Omental fat pad (tissue), 4 donors: Measurements from ENCODE around the gene CAGE1. TPM values are rescaled to one million over a fixed set of nuclear protein-coding genes. Genes with fewer than 3 reads are reported as not detected.
A peak's percentile ranks its signal among the peaks of the same experiment; 100 is the strongest.
"Not testable (repeated sequence)": the region's sequence is repeated elsewhere in the genome, so short reads cannot be mapped to it uniquely, and the experiment has no call there.

Experiments
- ATAC-seq: fragments of 150-250 bp; one replicate; pipeline ENCODE4 v1.9.1; 2016; ENCODE audit warnings: mild to moderate bottlenecking, moderate library complexity; ENCODE audit not compliant: low FRiP score
- DNase-seq: peaks from one replicate; pipeline ENCODE4 v3.0.0-alpha.2; 2019; ENCODE audit warnings: low spot score
- total RNA-seq, 4 donors: library from RNA; depleted of rRNA; stranded (reverse); fragments of >200 nt; gene quantifications; one replicate each; pipeline ENCODE4 v1.1.0, GENCODE V29; 2016
- TF ChIP-seq, protein P1 (sequence below), 3 donors: fragments of 450-650 bp; IDR thresholded peaks; one replicate each; pipeline ENCODE4 v1.5.1; 2016 to 2017; ENCODE audit warnings: antibody characterized with exemption in 3 of 3, mild to moderate bottlenecking in 3 of 3, moderate library complexity in 2 of 3

The CAGE1 gene
- total RNA-seq, 4 donors from 2014 or later: not detected

DNA sequence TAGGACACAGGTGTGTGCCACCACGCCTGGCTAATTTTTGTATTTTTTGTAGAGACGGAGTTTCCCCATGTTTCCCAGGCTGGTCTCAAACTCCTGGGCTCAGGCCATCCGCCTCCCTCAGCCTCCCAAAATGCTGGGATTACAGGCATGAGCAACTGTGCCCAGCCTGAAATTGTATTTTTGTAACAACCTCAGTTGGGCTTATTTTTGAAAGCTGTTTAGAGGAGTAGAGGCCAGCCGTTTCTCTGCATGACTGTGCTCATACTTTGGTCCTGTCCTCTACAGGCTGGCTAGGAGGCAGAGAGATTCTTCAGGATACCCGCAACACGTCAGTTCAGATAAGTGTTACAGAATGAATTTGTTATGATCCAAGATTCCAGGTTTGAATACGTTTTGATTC lies 22.1 kb downstream of the CAGE1 start:
- TF ChIP-seq, protein P1, sequence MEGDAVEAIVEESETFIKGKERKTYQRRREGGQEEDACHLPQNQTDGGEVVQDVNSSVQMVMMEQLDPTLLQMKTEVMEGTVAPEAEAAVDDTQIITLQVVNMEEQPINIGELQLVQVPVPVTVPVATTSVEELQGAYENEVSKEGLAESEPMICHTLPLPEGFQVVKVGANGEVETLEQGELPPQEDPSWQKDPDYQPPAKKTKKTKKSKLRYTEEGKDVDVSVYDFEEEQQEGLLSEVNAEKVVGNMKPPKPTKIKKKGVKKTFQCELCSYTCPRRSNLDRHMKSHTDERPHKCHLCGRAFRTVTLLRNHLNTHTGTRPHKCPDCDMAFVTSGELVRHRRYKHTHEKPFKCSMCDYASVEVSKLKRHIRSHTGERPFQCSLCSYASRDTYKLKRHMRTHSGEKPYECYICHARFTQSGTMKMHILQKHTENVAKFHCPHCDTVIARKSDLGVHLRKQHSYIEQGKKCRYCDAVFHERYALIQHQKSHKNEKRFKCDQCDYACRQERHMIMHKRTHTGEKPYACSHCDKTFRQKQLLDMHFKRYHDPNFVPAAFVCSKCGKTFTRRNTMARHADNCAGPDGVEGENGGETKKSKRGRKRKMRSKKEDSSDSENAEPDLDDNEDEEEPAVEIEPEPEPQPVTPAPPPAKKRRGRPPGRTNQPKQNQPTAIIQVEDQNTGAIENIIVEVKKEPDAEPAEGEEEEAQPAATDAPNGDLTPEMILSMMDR (IDR thresholded peaks at IDR 0.05): no peak
- ATAC-seq (no peak), DNase-seq (no peak)

DNA sequence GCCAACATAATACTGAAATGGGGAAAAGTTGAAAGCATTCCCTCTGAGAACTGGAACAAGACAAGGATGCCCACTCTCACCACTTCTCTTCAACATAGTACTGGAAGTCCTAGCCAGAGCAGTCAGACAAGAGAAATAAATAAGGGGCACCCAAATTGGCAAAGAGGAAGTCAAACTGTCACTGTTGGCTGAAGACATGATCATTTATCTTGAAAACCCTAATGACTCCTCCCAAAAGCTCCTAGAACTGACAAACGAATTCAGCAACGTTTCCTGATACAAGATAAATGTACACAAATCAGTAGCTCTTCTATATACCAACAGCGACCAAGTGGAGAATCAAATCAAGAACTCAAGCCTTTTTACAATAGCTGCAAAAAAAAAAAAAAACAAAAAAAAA lies 37.6 kb downstream of the CAGE1 start:
- DNase-seq, ATAC-seq: not testable (repeated sequence)

DNA sequence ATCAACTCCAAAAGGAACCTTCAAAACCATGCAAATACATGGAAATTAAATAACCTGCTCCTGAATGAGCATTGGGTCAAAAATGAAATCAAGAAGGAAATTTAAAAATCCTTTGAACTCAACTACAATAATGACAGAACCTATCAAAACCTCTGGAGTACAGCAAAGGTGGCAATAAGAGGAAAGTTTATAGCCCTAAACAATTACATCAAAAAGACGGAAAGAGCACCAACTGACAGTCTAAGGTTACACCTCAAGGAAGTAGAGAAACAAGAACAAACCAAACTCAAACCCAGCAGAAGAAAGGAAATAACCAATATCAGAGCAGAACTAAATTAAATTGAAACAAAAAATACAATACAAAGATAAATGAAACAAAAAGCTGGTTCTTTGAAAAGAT lies 39.0 kb downstream of the CAGE1 start:
- not testable (repeated sequence) for ATAC-seq, DNase-seq

DNA sequence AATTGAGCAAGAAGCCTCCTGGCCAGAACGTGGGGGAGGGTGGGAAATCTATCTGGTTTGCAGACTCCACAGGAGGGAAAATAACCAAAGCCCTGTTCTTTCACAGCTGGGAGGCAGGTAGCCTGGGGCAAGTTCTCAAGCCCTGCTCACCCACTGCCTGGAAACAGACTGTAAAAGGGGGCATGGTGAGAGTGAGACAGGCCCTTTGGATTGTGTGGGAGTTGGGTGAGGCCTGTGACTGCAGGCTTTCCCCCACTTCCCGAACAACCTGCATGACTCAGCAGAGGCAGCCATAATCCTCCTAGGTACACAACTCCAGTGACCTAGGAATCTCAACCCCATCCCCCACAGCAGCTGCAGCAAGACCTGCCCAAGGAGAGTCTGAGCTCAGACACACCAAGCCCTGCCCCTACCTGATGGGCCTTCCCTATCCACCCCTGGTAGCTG lies 42.0 kb downstream of the CAGE1 start:
- not testable (repeated sequence) for ATAC-seq, DNase-seq

DNA sequence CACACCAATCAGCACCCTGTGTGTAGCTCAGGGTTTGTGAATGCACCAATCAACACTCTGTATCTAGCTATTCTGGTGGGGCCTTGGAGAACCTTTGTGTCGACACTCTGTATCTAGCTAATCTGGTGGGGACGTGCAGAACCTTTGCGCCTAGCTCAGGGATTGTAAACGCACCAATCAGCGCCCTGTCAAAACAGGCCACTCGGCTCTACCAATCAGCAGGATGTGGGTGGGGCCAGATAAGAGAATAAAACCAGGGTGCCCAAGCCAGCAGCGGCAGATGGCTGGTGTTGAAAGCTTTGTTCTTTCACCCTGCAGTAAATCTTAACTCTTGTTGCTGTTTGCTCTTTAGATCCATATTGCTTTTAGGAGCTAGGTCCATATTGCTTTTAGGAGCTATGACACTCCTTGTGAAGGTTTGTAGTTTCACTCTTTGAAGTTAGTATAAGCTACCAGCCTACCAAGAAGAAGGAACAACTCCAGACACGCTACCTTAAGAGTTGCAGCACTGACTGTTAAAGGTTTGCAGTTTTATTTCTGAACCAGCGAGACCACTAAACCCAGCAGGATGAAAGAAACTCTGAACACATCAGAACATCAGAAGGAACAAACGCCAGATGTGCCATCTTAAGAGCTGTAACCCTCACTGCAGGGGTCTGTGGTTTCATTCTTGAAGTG lies 44.6 kb downstream of the CAGE1 start:
- ATAC-seq, DNase-seq: not testable (repeated sequence)

DNA sequence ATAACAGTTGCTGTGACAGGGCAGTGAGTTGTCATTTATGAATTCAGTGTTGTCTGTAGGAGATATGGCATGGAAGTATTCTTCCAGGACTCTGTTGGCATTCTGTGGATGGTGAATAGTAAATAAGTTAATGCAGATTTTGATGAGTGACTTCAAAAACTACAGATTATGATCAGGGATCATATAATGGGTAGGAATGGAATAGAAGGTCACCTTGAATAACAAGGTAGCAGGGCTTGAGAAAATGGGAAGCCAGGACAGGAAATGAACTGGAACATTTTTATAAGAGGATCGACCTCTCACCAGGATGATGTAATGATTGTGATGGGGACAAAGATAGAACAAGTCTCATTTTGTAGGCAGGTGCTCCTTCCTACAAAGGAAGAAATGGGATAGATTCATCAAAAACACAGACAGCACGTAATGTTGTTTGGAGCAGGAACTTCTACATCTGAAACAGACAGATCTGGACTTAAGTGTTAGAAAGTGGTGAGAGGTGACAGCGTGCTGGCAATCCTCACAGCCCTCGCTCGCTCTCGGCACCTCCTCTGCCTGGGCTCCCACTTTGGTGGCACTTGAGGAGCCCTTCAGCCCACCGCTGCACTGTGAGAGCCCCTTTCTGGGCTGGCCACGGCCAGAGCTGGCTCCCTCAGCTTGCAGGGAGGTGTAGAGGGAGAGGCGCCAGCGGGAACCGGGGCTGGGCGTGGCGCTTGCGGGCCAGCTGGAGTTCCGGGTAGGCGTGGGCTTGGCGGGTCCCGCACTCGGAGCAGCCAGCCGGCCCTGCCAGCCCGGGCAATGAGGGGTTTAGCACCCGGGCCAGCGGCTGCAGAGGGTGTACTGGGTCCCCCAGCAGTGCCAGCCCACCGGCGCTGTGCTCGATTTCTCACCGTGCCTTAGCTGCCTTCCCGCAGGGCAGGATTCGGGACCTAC lies 45.7 kb downstream of the CAGE1 start:
- TF ChIP-seq, protein P1 (IDR thresholded peaks at IDR 0.05): no peak
- ATAC-seq: no peak
- no peak for DNase-seq

DNA sequence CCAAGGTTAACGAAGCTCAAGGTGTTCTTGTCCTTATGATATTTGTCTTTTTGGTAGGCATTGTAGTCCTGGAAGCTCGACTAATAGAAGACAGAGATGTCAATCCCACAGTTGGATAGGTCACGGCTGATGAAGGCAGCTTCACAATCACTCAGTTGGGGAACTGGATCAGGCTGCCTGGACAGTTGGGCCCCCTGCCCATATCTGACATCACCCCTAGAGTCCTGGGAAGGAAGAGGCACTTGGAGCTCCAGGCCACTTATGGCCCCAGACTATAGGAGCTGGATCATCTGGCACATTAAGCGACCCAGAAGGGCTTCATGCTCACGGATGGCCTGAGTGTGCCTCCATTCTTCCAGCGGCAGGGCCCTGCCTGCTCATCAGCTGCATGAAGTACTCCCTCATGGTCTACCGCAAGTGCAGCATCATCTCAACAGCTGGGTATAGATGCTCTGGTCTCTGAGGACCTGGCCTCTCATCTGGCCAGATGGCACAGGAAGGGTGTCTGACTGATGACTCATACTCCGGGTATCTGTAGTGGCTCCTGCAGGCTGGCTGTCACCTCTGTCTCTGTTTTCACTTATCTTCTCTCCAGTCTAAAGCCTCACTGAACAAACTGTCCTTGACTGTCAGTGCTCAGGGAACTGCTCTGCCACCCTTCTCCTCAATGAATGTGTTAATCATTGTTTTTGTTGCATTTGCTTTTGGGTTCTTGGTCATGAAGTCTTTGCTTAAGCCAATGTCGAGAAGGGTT lies 47.4 kb downstream of the CAGE1 start:
- DNase-seq (no peak), ATAC-seq (no peak)
- TF ChIP-seq, protein P1 (IDR thresholded peaks at IDR 0.05): no peak

DNA sequence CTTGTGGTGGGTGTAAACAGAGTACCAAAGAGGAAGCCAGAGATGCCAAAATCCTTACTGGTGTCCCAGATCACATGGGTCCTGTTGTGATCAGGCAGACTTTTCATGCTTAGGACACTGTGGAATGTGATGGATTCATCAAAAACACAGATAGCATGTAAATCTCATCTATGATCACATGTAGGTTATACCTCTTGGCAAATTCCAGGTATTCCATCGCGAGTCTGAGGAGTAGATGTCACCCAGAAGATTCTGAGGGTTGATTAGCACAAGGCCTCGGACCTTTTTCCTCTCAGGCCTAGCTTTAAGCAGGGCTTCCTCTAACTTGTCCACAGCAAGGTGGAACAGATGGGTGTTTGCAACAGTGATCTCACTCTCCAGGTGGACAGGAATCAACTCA lies 48.3 kb downstream of the CAGE1 start:
- TF ChIP-seq, protein P1 (IDR thresholded peaks at IDR 0.05): no peak
- ATAC-seq (no peak), DNase-seq (no peak)

DNA sequence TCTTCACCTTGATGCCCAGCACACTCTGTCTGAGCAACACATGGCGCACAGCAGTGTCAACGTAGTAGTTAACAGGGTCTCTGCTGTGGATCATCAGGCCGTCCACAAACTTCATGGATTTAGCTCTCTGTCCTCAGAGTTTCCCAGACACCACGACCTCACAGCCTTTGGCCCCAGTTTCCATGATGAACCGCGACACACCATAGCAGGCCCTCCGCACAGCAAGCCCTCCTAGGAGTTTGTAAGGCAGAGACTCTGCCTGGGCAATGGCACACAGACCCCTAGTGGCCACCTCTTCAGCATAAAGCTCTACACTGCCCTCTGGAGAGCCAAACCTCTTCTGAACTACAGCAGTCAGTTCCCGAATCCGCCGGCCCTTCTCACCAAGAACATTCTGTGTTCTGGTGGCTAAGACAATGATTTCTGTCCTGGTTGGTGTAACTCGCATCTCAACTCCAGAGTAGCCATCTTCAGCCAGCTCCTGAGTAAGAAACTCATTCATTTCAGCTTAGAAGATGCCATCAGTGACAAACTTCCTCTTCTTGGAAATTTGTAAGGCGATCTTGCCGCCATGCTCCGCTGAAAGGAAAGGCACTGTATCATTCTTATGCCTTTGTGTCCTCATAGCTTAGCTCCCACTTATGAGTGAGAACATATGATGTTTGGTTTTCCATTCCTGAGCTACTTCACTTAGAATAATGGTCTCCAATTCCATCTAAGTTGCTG lies 50.4 kb downstream of the CAGE1 start:
- DNase-seq: not testable (repeated sequence)
- peak; percentile 62 for ATAC-seq
